ENCODE measurements around the gene LMX1B.

LMX1B gene

DNA sequence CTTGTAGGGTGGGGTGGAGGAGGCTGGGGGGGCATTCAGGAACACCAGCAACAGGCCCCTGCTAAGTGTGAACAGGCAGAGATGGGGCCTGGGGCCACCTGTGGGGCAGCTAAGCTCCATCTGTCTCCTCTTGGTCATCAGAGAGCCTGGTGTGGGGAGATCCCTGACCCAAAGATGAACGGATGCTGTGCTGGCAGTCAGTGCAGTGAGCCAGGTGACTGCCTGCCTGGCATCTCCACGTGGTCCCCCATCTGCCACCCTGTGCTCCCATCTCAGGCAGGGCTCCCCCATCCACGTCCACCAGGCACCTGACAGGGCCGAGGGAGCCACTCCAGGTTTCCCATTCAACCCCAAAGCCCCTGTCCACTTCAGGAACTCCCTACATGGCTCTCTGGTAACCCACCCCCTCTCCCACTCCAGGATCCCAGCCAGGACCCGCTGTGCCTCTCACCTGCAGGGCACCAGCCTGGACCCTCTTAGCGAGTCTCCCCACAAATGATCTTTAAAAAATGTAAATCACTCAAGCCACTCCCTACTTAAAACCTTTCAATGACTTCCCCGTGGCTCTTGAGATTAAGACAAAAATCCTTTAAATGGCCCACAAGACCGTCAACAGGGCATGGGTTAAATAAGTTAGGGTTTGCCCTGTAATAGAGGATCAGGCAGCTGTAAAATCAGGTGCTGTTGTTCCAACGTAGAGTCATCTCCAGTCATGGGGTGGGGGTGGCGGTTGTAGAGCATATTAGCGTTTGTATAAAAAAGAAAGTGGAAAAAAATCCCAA is 60.8 kb downstream of the LMX1B start:
- in situ Hi-C loops (cut with MboI; ENCODE audit: low sequenced_read_pairs), result no loop called here

GRCh38 chr9:126675147-126675467 is 61.4 kb downstream of the LMX1B start:
- in situ Hi-C loops (cut with MboI; ENCODE audit: low sequenced_read_pairs), result no loop called here

GRCh38 chr9:126676102-126676684 is 62.5 kb downstream of the LMX1B start:
- in situ Hi-C loops (cut with MboI; ENCODE audit: low sequenced_read_pairs), result no loop called here

GRCh38 chr9:126676685-126677143 is 63.0 kb downstream of the LMX1B start:
- in situ Hi-C loops (cut with MboI; ENCODE audit: low sequenced_read_pairs), result no loop called here

DNA sequence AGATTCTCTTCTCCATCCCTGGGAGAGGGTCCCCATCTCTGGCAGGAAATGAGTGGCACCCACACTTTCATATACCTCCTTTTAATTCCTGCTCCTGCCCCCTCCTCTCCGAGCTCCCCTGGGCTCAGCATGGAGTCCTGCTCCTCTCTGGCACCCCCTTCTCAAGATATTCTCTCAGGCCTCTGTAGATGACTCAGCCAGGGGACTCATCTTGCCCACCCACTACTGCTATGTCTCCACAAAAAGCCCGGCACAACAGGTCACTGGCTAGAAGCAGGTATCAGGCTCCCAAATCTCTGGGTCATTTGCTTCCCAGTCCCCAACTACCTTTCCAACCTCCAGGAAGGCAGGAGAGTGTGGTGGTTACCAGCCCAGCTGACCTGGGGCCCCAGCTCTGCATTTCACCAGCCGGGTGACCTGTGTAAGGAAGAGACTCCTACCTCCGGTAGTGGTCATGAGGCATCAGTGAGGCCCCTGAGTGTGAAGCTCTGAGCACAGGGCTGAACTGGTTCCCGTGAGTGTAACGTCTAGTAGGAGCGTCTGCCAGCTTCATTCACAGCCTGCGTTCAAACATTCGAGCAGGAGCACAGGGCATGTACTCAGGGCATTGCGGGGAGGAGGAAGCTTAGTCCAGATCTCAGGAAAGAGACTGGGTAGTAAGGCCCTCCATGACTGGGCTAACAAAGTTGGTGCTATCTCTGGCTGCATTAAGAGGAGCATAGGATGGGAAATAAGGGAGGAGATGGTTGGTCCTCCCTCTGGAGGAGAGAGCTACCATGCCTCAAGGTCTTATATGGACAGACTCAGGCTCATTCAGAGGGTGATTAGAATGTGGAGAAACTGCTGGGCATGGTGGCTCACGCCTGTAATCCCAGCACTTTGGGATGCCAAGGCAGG is 63.7 kb downstream of the LMX1B start:
- in situ Hi-C loops (cut with MboI; ENCODE audit: low sequenced_read_pairs), result no loop called here

DNA sequence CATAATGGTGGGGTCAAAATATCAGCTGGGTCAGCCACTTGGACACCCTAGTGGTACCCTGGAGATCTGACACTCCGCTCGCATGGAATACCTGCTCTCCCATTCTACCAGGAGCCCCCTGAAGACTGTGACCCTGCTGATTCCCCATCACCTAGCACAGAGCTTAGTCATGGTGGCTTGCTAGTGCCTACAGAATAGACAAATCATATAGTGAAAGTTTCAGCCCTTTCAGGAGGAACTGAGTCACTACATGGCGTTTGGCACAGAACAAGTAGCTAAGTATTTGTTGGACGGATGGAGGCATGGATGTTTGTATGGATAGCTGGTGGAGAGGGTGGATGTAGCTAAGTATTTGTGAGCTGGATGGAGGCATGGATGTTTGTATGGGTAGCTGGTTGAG is 65.3 kb downstream of the LMX1B start:
- in situ Hi-C loops (cut with MboI; ENCODE audit: low sequenced_read_pairs), result no loop called here

DNA sequence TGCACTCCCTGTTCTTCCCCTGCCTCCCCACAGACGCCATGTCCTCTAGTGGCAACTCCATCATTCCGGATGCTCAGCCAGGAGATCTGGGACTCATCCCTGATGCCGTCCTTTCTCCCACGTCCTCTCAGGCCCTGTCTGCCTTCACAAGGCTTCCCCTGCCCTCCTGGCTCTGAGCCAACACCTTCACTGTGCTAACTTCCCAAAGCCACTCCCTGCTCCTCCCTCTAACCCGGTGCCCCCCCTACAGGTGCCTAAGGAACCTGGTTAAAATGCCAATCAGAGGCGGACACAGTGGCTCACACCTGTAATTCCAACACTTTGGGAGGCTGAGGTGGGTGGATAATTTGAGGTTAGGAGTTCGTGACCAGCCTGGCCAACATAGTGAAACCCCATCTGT is 67.6 kb downstream of the LMX1B start:
- in situ Hi-C loops (cut with MboI; ENCODE audit: low sequenced_read_pairs), result no loop called here

- in situ Hi-C loops (cut with MboI; ENCODE audit: low sequenced_read_pairs), result no loop called here
Measured at GRCh38 chr9:126682113-126682810, 68.5 kb downstream of the LMX1B start.

DNA sequence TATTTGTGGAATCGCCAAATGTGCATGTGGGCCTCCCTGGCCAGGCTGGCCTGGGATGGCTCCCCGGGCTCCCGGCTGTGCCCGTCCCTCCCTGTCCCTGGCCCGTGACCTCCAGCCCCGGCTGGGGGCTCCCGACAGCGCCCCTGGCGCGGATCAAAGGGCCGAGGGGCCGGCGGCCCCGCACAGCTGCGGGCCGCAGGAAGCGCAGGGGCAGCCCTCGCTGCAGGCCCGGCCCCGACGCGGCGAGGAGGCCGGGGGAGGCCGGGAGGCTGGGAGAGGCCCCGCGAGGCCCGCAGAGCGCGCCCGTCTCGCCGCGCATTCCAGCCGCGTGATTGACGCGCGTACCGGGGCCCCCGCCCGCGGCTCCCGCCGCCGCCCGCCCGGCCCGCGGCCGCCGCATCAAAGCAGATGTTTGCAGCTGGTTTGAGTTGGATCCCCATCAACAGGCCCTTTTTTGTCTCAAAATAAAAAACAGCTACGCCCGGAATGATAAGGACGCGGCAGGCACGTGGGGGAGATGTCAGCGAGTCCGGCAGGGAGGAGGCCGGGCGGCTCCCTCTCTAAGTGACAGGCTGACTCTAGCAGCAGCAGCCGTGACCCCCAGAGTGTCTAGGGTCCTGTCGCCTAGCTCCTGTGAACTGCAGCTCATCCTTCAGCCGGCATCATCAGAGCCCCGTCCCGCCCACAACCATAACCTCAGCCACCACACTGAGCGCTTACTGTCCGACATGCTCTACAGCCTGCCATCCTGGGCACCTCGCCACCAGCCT is 69.4 kb downstream of the LMX1B start:
- in situ Hi-C loops (cut with MboI; ENCODE audit: low sequenced_read_pairs), result no loop called here

GRCh38 chr9:126683698-126684044 is 69.9 kb downstream of the LMX1B start:
- in situ Hi-C loops (cut with MboI; ENCODE audit: low sequenced_read_pairs), result no loop called here

GRCh38 chr9:126684345-126684744 is 70.6 kb downstream of the LMX1B start:
- in situ Hi-C loops (cut with MboI; ENCODE audit: low sequenced_read_pairs), result no loop called here

DNA sequence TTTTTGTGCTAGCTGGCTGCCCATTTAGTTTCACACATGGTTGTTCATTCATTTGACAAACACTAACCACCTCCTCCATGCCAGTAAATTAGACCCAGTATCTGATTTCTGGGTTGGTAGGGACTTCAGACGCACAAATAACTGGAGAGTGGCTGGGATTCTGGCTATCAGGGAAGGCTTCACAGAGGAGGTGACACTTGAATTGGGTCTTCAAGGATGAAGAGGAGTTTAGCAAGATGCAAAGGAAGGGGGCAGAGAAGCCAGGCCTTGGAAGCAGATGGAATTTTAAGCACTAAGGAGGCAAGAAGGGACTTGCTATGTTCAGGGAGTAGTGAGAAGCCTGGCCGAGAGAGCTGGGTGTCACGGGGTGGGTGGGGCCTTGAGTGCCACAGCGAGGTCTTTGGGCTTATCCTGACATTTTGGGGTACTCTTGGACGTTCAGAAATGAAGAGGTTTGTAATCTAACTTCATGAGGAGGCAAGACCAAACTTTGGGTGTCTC is 71.3 kb downstream of the LMX1B start:
- in situ Hi-C loops (cut with MboI; ENCODE audit: low sequenced_read_pairs), result no loop called here

DNA sequence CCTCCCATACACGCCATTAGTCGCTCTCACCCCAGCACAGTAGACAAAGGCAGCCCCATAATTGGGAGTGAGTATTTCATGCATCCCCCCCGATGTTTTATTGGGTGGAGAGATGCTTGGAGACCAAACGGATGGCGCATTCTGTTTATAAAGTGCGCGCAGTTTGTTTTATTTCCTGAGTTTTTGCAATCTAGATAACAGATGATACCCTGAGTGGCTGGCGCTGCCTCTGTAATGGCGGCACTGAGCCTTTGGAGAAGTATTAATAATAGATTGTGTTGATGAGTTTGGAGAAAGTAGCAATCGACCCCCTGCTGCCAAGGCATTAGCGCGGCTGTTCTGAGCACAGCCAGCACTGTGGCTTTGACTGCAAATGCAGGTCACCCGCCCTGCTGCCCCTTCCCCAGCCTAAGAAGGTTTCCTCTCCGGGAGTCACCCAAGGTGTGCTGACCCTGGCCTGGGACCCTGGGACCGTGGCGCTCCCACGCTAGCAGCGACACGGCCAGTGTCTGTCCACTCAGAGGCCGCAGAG is 74.3 kb downstream of the LMX1B start:
- in situ Hi-C loops (cut with MboI; ENCODE audit: low sequenced_read_pairs), result no loop called here

GRCh38 chr9:126688617-126689016 is 74.9 kb downstream of the LMX1B start:
- in situ Hi-C loops (cut with MboI; ENCODE audit: low sequenced_read_pairs), result no loop called here

- in situ Hi-C loops (cut with MboI; ENCODE audit: low sequenced_read_pairs), result no loop called here
Measured at GRCh38 chr9:126689027-126689825, 75.5 kb downstream of the LMX1B start.

DNA sequence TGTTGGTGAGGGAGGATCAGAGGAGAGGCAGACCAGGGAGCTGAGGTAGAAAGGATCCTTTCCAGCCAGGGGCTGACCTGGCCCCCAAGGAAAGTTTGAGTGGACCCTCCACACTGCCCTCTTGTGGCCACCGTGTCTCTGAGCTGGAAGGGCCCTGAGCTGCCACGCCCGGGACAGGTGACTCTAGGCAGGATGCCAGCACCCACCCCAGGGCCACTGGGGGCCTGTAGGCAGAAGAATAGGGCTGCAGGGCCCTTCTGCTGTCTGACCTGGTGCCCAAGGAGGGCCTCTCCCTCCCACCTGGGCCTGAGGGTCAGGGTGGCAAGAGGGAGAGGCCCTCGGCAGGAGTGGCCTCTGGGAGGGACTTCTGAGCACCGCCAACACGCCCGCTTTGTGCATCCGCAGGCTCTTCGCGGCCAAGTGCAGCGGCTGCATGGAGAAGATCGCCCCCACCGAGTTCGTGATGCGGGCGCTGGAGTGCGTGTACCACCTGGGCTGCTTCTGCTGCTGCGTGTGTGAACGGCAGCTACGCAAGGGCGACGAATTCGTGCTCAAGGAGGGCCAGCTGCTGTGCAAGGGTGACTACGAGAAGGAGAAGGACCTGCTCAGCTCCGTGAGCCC is 76.8 kb downstream of the LMX1B start:
- in situ Hi-C loops (cut with MboI; ENCODE audit: low sequenced_read_pairs), result no loop called here

DNA sequence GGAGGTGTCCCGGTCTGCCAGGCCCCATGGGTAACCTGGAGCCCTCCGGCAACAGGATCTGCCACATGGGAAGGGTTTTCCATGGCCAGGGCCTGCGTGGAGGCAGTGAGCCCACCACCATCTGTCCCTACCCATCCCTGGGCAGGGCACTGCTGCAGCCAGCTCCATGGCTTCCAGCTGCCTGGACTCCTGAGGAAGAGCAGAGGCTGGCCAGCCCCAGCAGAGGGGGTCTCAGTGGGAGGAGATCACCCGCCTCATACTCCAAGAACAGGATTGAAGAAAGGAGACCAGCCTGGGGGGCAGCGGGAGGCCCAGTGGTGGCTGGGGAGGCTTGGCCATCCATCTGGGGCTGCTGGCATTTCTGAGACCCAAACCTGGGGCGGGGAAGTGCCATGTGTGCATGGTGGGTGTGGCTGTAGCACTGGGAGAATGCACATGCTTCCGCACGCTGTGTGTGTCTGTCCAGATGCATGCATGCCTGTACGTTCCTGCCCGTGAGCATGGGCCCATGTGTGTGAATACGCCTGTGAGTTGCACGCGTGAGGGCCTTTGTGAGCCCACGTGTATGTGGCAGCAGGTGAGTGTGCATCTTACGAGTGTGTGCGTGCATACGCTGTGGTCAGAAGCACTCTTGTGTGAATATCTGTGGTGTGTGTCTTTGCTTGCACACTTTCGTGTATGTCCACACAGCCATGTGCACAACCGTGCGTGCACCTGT is 78.5 kb downstream of the LMX1B start:
- in situ Hi-C loops (cut with MboI; ENCODE audit: low sequenced_read_pairs), result no loop called here

- in situ Hi-C loops (cut with MboI; ENCODE audit: low sequenced_read_pairs), result no loop called here
Measured at GRCh38 chr9:126692759-126693427, 79.2 kb downstream of the LMX1B start.

Measured in hTERT RPE-1 (cell line).